ENCODE measurements around the gene SOX9. TPM values are rescaled to one million over a fixed set of nuclear protein-coding genes. Genes with fewer than 3 reads are reported as not detected.

Gene SOX9
- polyA plus RNA-seq (2013, experiment 1 of 2), result 55.4 TPM
- 37.4 TPM for polyA plus RNA-seq (2013, experiment 2 of 2)

DNA sequence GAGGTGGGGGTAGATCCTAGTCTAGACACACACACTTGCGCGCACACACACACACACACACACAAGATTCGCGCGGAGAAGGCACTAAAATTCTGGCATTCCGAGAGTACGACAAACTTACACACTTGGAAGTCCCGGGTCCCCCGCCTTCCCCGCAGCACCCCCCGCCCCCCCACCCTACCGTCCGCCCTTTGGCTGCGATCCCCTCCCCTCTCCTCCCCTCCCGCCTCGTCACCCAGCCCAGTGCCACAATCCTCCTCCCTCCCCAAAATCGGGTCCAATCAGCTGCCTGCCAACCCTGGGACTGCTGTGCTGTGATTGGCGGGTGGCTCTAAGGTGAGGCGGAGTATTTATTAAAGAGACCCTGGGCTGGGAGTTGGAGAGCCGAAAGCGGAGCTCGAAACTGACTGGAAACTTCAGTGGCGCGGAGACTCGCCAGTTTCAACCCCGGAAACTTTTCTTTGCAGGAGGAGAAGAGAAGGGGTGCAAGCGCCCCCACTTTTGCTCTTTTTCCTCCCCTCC lies at the start of gene SOX9:
SOX9 (plus strand) TSS at position 379 of the 522 bp plus-strand sequence. CDS start 372 bp downstream, outside the sequence.
- 0% methylated on average over 6 to 8 of the region's 27 CpGs for WGBS, 2 experiments (ENCODE audit: insufficient coverage in 2 of 2)
- no peaks in the 10 kb centered on the region for H3K9me3 ChIP-seq (ENCODE audit: control insufficient read depth, low read length)
- peak within 1 kb of the TSS; percentile 97 for H3K4me3 ChIP-seq (ENCODE audit: extremely low read depth, insufficient read depth, low read length, poor library complexity, severe bottlenecking)
- H3K36me3 ChIP-seq (ENCODE audit: control insufficient read depth, insufficient read depth, low read length), result peaks cover 25% of the 10 kb centered on the region
- peaks cover 23% of the 10 kb centered on the region for H3K4me1 ChIP-seq (ENCODE audit: control insufficient read depth, insufficient read depth, low read length, poor library complexity, severe bottlenecking)
- H3K27ac ChIP-seq (ENCODE audit: low read depth, low read length, severe bottlenecking), result peak within 1 kb of the TSS; percentile 59

DNA sequence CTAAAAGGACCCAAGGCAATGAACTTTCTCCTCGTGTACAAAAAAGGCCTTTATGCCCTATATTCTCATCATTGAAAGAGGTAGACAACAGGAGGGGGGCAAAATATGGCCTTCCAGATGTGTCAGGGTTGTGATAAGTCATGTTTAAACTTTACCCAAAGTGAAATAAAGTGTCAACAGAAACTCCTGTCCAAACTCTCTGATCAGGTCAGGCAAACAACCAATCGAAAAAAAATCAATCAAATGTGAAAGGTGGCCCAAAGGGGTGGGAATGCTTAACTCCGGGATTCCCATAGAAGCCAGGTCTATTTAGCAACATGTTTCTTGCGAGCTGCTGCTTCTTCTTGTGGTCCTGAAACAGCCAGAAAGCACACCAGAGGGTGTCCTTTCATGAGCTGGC lies 49.5 kb upstream of the SOX9 start:
- Histone ChIP-seq H3K4me3 (ENCODE audit: extremely low read depth, insufficient read depth, low read length, poor library complexity, severe bottlenecking) (no peak overlapping the region), H3K27ac (ENCODE audit: low read depth, low read length, severe bottlenecking) (no peak overlapping the region), H3K4me1 (ENCODE audit: control insufficient read depth, insufficient read depth, low read length, poor library complexity, severe bottlenecking) (no peaks in the 10 kb centered on the region), H3K36me3 (ENCODE audit: control insufficient read depth, insufficient read depth, low read length) (no peaks in the 10 kb centered on the region), H3K9me3 (ENCODE audit: control insufficient read depth, low read length) (no peaks in the 10 kb centered on the region)
- 86 to 91% methylated on average over 3 to 4 of the region's 4 CpGs for WGBS, 2 experiments (ENCODE audit: insufficient coverage in 2 of 2)

DNA sequence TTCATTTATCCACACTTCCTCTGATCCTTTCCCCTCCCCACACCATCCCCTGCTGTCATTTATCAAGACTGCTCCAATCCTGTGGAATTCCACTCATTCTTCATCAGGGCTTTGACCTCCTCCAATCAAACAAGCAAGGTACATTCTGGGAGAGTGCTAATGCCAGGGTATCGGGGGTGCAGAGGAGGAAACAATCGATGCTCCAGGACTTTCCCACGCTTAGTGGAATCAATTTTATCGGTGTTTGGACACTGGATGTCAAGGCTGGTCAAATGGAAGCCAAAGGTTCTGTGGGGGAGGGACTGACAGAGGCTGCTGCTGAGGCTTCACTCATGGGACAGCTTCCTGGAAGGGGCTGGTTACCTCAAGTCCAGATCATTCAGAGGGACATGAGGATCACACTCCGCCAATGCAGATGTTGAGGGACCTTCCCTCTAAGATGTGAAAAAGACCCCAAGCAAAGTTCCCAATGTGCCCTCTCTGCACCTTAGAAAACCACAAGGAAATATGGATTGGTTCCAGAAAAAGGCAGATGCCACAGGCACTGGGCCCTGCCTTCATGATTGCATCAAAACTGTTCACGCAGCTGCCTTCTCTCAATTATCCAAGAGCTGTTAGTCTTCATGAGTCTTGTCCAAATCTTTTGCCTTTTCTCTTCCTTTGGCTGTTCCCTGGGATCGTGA lies 44.7 kb upstream of the SOX9 start:
- 91 to 93% methylated on average over 5 of the region's 7 CpGs for WGBS, 2 experiments (ENCODE audit: insufficient coverage in 2 of 2)
- Histone ChIP-seq H3K4me3 (ENCODE audit: extremely low read depth, insufficient read depth, low read length, poor library complexity, severe bottlenecking) (no peak overlapping the region), H3K4me1 (ENCODE audit: control insufficient read depth, insufficient read depth, low read length, poor library complexity, severe bottlenecking) (no peaks in the 10 kb centered on the region), H3K27ac (ENCODE audit: low read depth, low read length, severe bottlenecking) (no peak overlapping the region), H3K36me3 (ENCODE audit: control insufficient read depth, insufficient read depth, low read length) (no peaks in the 10 kb centered on the region), H3K9me3 (ENCODE audit: control insufficient read depth, low read length) (no peaks in the 10 kb centered on the region)

DNA sequence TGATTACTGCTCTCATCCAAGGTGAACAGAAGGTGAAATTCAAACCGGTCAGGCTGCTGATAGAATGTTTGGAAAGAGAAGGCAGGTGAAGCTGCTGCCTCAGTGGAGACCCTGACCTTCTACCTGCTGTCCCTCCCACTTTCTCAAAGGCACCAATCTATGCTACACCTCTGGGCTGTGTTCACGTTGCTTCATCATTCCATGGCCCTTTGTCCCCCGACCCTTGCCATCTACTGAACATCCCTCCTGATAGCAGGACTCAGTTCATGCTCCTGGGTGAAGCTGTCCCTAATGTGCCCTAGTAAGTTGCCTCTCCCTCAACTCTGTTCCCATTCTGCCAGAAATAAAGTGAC lies 44.2 kb upstream of the SOX9 start:
- H3K27ac ChIP-seq (ENCODE audit: low read depth, low read length, severe bottlenecking), result no peak overlapping the region
- no peak overlapping the region for H3K4me3 ChIP-seq (ENCODE audit: extremely low read depth, insufficient read depth, low read length, poor library complexity, severe bottlenecking)
- 80 to 100% methylated on average over 2 to 3 of the region's 3 CpGs for WGBS, 2 experiments (ENCODE audit: insufficient coverage in 2 of 2)
- H3K36me3 ChIP-seq (ENCODE audit: control insufficient read depth, insufficient read depth, low read length), result no peaks in the 10 kb centered on the region
- H3K4me1 ChIP-seq (ENCODE audit: control insufficient read depth, insufficient read depth, low read length, poor library complexity, severe bottlenecking), result no peaks in the 10 kb centered on the region
- no peaks in the 10 kb centered on the region for H3K9me3 ChIP-seq (ENCODE audit: control insufficient read depth, low read length)

DNA sequence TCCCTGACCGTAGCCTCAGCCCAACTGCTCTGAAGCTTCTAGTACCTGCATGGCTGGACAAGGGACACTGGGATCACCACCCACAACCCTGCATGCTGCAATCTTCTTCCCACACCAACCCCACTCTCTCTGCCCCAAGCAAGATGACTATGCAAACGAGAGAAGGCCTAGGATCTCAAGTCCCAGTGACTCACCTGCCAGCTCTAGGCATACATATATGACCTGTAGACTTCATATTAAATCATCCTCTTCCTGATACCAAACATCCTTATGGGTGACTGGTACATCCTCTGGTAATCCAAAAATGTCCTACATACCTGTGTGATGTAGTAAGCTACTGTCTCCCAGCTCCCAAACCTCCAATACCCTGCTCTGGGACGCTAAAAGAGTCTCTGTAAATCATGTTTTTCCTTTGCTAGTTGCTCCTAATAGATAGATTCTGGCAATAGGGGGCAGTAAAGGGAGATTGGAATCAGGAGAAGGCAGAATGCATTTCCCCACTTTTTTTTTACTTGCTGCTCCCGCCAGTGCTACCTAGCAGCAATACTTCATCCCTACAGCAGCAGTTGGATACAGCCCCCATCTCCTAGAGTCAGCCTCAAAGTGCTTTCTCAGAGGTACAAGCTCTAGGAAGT lies 43.4 kb upstream of the SOX9 start:
- WGBS, 2 experiments (ENCODE audit: insufficient coverage in 2 of 2), result 84 to 88% methylated on average over 2 to 3 of the region's 4 CpGs

DNA sequence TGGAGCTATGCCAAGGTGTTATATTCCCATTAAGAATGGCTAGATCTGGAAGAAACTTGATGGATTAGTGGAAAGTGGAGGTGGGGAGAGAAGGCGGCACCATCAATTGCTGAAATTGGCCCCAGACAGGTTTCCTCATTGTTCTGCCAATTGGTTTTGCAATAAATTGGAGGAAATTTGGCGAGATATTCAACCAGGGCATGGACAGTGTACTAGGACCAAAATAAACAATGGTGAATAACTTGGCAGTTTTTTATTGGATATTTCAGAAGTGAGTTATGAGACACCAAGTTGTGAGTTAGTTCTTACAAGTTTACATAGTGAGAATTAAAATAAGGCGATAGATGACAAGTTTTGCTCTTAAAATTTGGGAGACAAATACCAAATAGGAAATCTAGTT lies 41.1 kb upstream of the SOX9 start:
- Histone ChIP-seq H3K27ac (ENCODE audit: low read depth, low read length, severe bottlenecking) (no peak overlapping the region), H3K4me3 (ENCODE audit: extremely low read depth, insufficient read depth, low read length, poor library complexity, severe bottlenecking) (no peak overlapping the region), H3K36me3 (ENCODE audit: control insufficient read depth, insufficient read depth, low read length) (no peaks in the 10 kb centered on the region), H3K9me3 (ENCODE audit: control insufficient read depth, low read length) (no peaks in the 10 kb centered on the region), H3K4me1 (ENCODE audit: control insufficient read depth, insufficient read depth, low read length, poor library complexity, severe bottlenecking) (no peaks in the 10 kb centered on the region)
- WGBS, 2 experiments (ENCODE audit: insufficient coverage in 2 of 2), result 80 to 91% methylated on average over 2 of the region's 3 CpGs

More for the DNA sequence above, 43.4 kb upstream of the SOX9 start:
- no peaks in the 10 kb centered on the region for H3K9me3 ChIP-seq (ENCODE audit: control insufficient read depth, low read length)
- no peaks in the 10 kb centered on the region for H3K4me1 ChIP-seq (ENCODE audit: control insufficient read depth, insufficient read depth, low read length, poor library complexity, severe bottlenecking)
- H3K36me3 ChIP-seq (ENCODE audit: control insufficient read depth, insufficient read depth, low read length), result no peaks in the 10 kb centered on the region
- no peak overlapping the region for H3K27ac ChIP-seq (ENCODE audit: low read depth, low read length, severe bottlenecking)
- H3K4me3 ChIP-seq (ENCODE audit: extremely low read depth, insufficient read depth, low read length, poor library complexity, severe bottlenecking), result no peak overlapping the region

DNA sequence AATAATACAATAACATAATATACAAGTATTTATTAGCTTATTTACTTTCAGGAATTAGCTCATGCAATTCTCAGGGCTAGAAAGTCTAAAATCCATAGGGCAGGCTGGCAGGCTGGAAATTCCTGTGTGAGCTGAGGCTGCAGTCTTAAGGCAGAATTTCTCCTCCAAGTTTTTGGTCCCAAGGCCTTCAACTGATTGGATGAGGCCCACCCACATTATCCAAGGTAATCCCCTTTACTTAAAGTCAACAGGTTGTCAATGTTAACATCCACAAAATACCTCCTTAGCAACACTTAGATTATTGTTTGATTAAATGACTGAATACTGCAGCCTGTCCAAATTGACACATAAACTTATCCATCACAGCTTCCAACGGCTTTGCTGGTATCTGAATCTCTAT lies 32.9 kb upstream of the SOX9 start:
- WGBS, 2 experiments (ENCODE audit: insufficient coverage in 2 of 2), result 100% methylated on average over 1 of the region's 1 CpG; no CpG with 5 or more reads in 1 of the 2 experiments
- no peaks in the 10 kb centered on the region for H3K4me1 ChIP-seq (ENCODE audit: control insufficient read depth, insufficient read depth, low read length, poor library complexity, severe bottlenecking)

DNA sequence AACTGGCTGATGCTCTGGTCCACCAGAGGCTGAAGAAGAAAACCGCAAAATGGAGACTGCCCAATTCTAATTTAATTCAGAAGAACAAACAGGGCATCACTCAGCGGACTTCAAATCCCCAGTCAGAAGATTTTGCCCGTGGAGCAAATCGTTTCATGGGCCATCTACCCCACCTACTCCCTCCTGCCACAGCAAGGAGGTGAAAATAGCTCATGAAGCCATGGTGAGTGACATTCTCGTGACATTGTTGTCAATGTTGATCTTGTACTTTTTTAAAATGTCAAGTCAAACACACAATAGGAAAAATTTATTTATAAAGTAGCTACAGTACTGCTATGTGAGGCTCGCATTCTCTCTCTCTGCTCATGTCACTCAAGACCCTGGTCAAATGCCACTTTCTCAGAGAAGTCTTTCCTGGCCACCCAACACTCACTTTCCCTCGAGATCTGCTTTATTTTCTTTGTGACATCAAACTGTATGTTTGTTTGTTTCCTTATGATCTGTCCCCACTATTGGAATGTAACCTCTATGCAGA lies 31.3 kb upstream of the SOX9 start:
- 88 to 94% methylated on average over 4 to 5 of the region's 7 CpGs for WGBS, 2 experiments (ENCODE audit: insufficient coverage in 2 of 2)
- Histone ChIP-seq H3K27ac (ENCODE audit: low read depth, low read length, severe bottlenecking) (no peak overlapping the region), H3K4me3 (ENCODE audit: extremely low read depth, insufficient read depth, low read length, poor library complexity, severe bottlenecking) (no peak overlapping the region), H3K9me3 (ENCODE audit: control insufficient read depth, low read length) (no peaks in the 10 kb centered on the region), H3K4me1 (ENCODE audit: control insufficient read depth, insufficient read depth, low read length, poor library complexity, severe bottlenecking) (no peaks in the 10 kb centered on the region), H3K36me3 (ENCODE audit: control insufficient read depth, insufficient read depth, low read length) (no peaks in the 10 kb centered on the region)

More for the DNA sequence above, 32.9 kb upstream of the SOX9 start:
- H3K27ac ChIP-seq (ENCODE audit: low read depth, low read length, severe bottlenecking), result no peak overlapping the region
- no peak overlapping the region for H3K4me3 ChIP-seq (ENCODE audit: extremely low read depth, insufficient read depth, low read length, poor library complexity, severe bottlenecking)
- no peaks in the 10 kb centered on the region for H3K9me3 ChIP-seq (ENCODE audit: control insufficient read depth, low read length)
- H3K36me3 ChIP-seq (ENCODE audit: control insufficient read depth, insufficient read depth, low read length), result no peaks in the 10 kb centered on the region

DNA sequence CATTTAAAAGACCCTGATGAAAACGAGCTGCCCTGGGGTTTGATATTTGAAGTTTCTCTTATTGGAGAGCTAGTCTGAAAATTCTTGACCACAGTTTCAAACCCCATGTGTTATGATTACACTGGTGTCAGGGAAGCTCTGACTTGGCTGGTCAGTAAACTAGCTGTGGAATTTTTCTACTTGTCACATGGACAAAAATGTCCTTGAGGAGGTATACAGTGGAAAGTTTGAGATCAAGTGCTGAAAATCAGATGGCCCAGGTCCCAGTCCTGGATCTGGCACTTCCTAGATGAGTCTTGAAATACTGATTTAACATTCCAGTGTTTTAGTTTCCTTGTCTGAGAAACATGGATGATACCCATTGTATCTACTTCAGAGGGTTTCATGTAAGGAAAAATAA lies 30.7 kb upstream of the SOX9 start:
- Histone ChIP-seq H3K27ac (ENCODE audit: low read depth, low read length, severe bottlenecking) (no peak overlapping the region), H3K4me3 (ENCODE audit: extremely low read depth, insufficient read depth, low read length, poor library complexity, severe bottlenecking) (no peak overlapping the region), H3K4me1 (ENCODE audit: control insufficient read depth, insufficient read depth, low read length, poor library complexity, severe bottlenecking) (no peaks in the 10 kb centered on the region), H3K36me3 (ENCODE audit: control insufficient read depth, insufficient read depth, low read length) (no peaks in the 10 kb centered on the region), H3K9me3 (ENCODE audit: control insufficient read depth, low read length) (no peaks in the 10 kb centered on the region)
- 60 to 70% methylated on average over 1 of the region's 1 CpG for WGBS, 2 experiments (ENCODE audit: insufficient coverage in 2 of 2)

DNA sequence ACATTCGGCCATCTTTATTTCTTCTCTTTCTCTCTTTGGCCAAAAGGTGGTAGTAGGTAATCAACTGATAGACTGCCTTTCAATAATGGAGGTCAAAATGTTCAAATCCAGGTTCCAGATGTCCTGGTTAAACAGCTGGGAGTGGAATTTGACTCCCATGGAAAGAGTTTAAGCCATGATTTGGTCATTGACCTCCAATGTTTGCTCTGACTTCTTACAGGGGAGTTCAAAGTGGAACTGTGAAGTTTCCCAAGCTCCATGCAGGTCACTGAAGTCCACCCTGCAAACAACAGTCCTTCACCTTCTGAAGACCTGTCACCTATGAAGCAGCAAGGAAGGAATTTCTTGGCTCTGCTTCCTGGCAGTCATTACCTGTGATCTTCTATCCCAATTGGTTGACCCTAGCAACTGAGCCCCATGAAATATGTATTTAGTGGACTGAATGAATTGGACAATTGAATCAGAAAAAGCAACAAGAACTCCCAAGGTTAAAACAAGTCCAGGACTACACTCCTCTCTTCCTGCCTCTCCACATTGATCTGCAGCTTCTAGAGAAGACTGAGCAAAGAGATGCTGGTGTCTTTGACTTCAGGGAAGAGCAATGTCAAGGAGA lies 28.0 kb upstream of the SOX9 start:
- H3K4me3 ChIP-seq (ENCODE audit: extremely low read depth, insufficient read depth, low read length, poor library complexity, severe bottlenecking), result no peak overlapping the region
- no CpG with 5 or more reads among the region's 1 CpG for WGBS, 2 experiments (ENCODE audit: insufficient coverage in 2 of 2)
- H3K9me3 ChIP-seq (ENCODE audit: control insufficient read depth, low read length), result no peaks in the 10 kb centered on the region
- no peak overlapping the region for H3K27ac ChIP-seq (ENCODE audit: low read depth, low read length, severe bottlenecking)
- no peaks in the 10 kb centered on the region for H3K36me3 ChIP-seq (ENCODE audit: control insufficient read depth, insufficient read depth, low read length)
- no peaks in the 10 kb centered on the region for H3K4me1 ChIP-seq (ENCODE audit: control insufficient read depth, insufficient read depth, low read length, poor library complexity, severe bottlenecking)

All from mesodermal cell (in vitro differentiated cells).